ENCODE results near the gene TSPAN9. TPM values are rescaled to one million over a fixed set of nuclear protein-coding genes. Genes with fewer than 3 reads are reported as not detected.
"Not testable (repeated sequence)": the region's sequence is repeated elsewhere in the genome, so short reads cannot be mapped to it uniquely, and the experiment has no call there.

Gene TSPAN9
- total RNA-seq, 1 experiment from 2014 or later: 7.0 TPM

DNA sequence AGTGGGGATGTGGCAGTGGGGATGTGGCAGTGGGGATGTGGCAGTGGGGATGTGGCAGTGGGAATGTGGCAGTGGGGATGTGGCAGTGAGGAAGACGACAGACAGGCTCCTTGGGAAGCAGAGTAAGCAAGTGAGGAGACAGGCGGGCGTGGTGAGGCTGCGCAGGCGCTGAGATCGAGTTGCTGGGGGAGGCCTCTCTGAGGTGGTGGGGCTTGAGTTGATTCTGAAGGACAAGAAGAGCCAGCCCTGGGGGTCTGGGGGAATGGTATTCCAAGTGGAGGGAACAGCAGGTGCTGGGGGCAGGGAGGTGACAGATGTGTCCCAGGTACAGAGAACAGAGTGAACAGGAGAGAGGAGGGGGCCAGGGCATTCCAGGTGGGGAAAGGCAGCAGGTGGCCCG lies 33.8 kb upstream of the TSPAN9 start:
- DNase-seq (ENCODE audit: extremely low read depth, low read depth): no peak

GRCh38 chr12:3044141-3044630 lies 33.0 kb upstream of the TSPAN9 start:
- no peak for DNase-seq (ENCODE audit: extremely low read depth, low read depth)

DNA sequence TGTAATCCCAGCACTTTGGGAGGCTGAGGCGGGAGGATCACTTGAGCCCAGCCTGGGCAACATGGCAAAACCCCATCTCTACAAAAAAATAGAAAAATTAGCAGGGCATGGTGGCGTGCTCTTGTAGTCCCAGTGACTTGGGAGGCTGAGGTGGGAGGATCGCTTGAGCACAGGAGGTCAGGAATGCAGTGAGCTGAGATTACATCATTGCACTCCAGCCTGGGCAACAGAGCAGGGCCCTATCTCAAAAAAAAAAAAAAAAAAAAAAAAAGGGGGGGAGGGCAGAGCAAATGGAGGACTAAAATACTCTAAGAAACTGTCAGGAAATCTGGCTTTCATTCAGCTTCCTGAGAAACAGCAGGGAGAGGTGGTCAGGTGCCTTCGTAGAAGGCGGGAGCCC lies 31.7 kb upstream of the TSPAN9 start:
- DNase-seq (ENCODE audit: extremely low read depth, low read depth): no peak

DNA sequence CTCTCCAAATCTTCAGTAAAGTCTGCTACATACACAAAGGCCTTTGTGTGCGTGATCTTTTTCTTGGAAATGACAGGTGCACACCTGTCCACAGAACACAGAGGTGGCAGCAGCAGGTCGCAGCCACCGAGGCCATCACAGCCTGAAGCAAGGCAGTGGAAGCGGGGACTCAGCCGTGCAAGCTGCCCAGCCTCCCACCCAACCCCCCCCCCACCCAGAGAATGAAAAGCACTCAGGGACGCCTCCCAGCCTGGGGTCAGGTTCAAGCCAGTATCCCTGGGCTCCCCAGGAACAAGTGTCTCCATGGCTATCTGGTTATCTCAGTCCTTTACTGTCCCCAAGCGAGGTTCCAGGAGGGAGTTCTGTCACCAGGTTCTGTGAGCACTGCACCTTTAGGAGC lies 31.2 kb upstream of the TSPAN9 start:
- no peak for DNase-seq (ENCODE audit: extremely low read depth, low read depth)

DNA sequence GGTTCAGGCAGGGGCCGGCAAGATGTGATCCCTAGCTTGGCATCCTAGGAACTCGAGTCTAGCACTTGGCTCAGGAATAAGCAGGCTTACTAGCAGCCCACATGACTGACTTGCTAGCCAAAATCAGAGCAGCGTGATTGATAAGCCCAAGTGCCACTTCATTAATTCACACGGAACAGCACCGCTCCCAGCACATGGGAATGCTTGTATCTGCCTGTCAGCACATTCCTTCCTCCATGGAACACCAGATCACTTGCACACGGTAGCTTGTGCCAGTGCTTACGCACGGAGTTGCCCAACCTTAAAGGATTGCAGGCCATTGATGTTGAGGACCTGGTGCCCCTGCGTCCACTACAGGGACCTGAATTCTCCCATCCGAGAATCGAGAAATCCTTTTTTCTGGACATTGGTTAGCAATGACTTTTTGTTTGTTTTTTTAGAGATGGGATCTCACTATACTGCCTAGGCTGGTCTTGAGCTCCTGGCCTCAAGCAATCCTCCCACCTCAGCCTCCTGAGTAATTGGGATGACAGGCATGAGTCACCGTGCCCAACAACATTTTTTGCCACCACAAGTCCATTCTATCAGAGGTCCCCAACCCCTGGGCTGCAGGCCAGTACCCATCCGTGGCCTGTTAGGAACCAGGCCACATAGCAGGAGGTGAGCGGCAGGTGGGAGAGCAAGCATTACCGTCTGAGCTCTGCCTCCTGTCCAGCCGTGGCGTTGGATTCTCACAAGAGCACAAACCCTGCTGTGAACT lies 30.6 kb upstream of the TSPAN9 start:
- no peak for DNase-seq (ENCODE audit: extremely low read depth, low read depth)

DNA sequence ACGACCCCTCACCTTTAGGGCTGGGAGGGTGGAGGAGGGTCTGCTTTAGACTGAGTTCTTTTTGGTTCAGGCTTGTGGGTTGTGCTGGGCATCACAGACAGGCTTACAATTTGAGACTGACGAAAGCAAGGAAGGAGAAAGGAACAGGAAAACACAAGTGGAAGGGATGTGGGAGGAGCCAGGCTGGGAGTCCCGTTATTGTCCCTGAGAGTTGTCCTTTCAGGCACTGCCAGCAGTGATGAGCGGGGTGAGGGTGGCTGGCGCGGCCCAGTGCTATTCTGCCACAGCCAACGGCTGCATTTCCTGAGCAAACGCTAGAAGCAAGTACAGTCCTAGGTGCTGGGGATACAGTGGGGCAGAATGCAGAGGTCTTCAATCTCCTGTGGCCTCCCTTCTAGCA lies 29.2 kb upstream of the TSPAN9 start:
- no peak for DNase-seq (ENCODE audit: extremely low read depth, low read depth)

DNA sequence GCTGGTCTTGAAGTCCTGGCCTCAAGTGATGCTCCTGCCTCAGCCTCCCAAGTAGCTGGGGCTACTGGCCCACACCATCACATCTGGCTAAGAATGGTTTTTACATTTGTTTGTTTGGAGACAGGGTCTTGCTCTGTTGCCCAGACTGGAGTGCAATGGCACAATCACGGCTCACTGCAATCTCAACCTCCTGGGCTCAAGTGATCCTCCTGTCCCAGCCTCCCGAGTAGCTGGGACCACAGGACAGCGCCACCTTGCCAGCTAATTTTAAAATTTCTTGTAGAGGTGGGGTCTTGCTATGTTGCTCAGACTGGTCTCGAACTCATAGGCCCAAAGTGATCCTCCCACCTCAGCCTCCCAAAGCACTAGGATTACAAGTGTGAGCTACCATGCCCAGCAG lies 28.6 kb upstream of the TSPAN9 start:
- no peak for DNase-seq (ENCODE audit: extremely low read depth, low read depth)

DNA sequence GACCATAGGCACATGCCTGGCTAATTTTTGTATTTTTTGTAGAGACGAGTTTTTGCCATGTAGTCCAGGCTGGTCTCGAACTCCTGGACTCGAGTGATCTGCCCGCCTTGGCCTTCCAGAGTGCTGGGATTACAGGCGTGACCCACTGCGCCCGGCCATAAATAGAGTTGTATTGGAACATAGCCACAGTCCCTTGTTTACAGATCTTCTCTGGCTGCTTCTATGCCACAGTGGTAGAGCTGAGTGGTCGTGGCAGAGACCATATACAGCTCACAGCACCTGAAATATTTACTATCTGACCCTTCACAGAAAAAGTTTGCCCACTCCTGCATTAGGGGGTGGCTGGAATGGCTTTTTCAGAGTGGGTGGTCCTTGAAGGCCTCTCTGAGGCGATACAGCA lies 28.0 kb upstream of the TSPAN9 start:
- DNase-seq (ENCODE audit: extremely low read depth, low read depth): no peak

DNA sequence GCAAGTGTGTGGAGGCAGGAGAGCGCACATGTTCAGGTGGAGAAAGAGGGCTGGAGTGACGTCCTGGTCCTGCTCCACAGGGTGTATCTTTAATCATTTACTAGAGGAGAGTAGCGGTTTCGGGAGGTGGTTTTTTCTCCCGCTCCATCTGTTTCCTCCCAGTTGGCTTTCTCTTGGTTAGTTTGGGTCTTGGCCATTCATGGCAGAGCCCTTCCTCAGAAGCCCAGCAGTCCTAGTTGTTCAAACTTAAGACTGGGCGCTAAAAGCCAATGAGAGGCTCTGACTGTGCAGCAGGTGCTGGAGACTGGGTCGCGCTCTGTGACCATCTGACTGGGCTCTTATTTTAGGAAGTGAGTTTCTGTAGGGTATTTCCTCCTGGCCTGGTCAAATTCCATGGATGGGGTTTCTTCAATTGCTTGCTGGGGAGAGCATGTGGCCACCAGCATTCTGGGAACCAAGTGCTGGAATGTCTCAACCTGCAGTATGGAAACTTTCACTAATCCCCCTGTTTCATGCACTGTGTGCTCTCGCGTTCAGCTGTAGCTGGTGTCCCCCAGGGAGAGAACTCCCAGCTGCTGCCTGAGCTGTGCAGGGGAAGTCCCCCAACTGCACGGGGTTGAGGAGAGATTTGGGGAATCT lies 27.4 kb upstream of the TSPAN9 start:
- DNase-seq (ENCODE audit: extremely low read depth, low read depth): no peak

- DNase-seq (ENCODE audit: extremely low read depth, low read depth): no peak
These were observed 22.8 kb upstream of the TSPAN9 start for GRCh38 chr12:3054374-3054773.

DNA sequence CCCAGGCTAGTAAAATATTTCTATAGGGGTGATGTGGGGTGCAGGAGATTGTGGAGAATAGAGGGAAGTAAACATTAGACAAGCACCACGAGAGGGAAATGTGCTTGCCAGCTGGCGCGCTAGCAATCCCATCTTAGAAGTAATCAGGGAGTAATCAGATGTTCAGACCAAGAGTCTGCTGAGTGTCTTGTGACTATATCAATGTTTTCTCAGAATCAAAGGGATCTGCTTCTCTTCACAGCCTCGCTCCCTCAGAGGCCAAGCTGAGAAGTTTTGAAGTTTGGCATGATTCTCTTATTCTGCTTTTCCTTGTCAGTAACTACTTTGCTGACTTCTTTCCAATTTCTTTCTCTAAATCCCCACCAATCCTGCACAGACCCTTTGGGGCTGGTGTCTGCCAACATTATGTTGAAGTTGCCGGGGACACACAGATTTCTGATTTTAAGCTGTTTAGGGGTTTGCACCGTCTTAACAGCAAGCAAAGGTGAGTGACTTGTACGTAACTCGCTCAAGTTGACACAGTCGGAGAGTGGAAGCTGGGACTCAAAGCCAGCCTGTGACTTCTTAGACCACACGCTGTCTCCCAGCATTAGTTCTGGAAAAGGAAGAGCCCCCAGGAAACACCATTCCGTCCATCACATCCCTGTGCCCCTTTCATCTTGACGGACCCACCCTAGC lies 22.0 kb upstream of the TSPAN9 start:
- DNase-seq (ENCODE audit: extremely low read depth, low read depth): no peak

- DNase-seq (ENCODE audit: extremely low read depth, low read depth): no peak
These were observed 21.3 kb upstream of the TSPAN9 start for GRCh38 chr12:3055704-3056467.

DNA sequence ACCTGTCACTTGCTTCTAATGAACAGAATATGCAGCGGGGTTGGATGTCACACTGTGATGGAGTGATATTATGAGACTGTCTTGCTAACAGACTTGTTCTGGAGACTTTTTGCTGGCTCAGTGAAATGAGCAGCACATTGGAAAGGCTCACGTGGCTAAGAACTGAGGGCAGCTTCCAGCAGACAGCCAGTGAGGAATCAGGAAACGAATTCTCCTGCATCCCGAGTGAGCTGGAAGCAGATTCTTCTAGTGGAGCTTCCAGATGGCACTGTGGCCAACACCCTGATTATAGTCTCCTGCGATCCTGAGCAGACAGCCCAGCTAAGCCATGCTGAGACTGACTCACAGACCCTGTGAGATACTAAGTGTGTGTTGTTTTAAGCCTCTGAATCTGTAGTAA lies 16.1 kb upstream of the TSPAN9 start:
- DNase-seq (ENCODE audit: extremely low read depth, low read depth): no peak

GRCh38 chr12:3061501-3062215 lies 15.5 kb upstream of the TSPAN9 start:
- no peak for DNase-seq (ENCODE audit: extremely low read depth, low read depth)

DNA sequence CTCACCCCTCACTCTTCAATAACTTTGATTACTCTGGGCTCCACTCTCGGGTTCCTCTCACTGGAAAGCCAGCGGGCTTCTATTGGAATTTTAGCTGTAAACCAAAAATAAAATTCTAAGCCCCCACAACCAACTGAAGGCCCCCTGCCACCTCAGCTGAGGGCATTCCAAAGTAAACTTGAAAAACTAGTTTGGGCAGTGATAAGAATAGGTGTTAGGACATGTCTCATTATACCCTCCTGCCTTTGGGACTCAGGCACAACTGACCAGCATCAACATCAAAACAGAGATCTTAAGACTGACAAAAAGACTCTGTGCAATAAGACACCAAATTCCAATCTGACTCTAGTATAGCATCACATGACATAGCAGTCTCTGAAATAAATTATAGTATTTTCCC lies 11.9 kb upstream of the TSPAN9 start:
- DNase-seq (ENCODE audit: extremely low read depth, low read depth): no peak

DNA sequence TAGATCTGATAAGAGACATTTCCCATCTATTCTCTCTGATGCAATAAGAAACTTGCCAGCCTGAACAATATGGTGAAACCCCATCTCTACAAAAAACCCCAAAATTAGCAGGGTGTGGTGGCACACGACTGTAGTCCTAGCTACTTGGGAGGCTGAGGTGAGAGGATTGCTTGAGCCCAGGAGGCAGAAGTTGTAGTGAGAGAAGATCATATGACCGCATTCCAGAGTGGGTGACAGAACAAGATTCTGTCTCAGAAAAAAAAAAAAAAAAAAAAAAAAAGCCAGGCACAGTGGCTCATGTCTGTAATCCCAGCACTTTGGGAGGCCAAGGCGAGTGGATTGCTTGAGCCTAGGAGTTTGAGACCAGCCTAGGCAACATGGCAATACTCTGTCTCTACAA lies 11.3 kb upstream of the TSPAN9 start:
- not testable (repeated sequence) for DNase-seq (ENCODE audit: extremely low read depth, low read depth)

GRCh38 chr12:3069714-3070113 lies 7.5 kb upstream of the TSPAN9 start:
- no peak for DNase-seq (ENCODE audit: extremely low read depth, low read depth)

GRCh38 chr12:3071107-3071506 lies 6.1 kb upstream of the TSPAN9 start:
- no peak for DNase-seq (ENCODE audit: extremely low read depth, low read depth)

DNA sequence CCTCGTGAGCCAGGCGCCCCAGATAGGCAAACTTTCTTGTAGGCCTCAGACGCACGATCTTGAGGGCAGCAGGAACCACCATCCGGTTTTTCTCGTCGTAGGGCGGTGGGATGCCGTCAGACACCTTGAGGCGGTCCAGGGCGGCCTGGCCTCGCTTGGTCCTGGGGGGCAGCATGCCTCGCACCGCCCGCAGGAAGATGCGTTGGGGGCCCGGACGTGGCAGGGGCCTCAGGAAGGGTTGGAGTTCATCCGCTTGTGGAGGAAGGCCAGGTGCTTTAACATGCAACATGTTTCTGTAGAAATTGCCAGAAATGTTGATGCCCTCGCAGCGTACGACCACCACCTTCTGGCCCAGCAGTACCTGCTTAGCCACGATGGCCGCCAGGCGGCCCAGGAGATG lies 5.5 kb upstream of the TSPAN9 start:
- DNase-seq (ENCODE audit: extremely low read depth, low read depth): no peak

DNA sequence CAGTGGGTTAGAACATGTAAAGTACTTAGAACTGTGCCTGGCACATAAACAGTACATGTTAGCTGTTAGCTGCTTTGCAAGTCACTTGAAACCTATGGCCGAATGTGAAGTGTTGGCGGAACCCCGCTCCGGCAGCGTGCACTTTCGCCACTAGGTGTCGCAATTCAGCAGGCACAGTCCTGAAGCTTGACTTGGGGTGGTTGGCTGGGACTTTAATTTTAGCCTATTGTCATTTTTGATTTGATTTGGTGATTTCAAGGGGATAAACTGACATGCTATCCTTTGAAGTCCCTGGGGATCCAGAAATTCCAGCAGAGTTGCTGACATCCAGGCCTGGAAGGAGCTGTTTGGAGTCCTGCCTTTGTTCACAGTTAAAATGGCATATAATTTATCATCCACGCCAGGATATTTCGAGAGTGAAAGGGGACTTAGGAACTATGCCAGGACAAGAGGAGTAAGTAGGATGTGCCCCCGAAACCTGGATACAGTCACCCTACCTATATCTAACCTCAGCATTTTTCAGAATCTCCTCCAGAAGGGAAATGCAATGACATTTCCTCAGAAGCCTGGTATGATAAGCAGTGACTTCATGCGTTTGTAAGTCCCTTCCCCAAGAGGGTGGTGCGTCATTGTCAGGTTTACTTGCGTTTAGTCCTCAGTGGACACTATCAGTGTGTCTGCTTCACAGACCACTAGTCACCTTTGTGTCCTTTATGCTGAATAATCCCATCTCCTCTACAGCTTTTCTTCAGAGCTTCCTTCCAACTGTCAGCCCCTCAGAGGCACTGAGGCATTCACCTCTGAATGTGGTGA lies 3.5 kb upstream of the TSPAN9 start:
- DNase-seq (ENCODE audit: extremely low read depth, low read depth): peak; percentile 60
